ENCODE results near the gene ARMC5.
A peak's percentile ranks its signal among the peaks of the same experiment; 100 is the strongest.

- TF ChIP-seq TCF12 (IDR thresholded peaks at IDR 0.05) = no peak
- TF ChIP-seq RXRA (IDR thresholded peaks at IDR 0.05; ENCODE audit: borderline replicate concordance, low read depth) = no peak
- TF ChIP-seq GABPA (IDR thresholded peaks at IDR 0.05; ENCODE audit: low read depth) = no peak
- no peak for TF ChIP-seq CTCF (IDR thresholded peaks at IDR 0.05)
- no peak for TF ChIP-seq MAX (IDR thresholded peaks at IDR 0.05; ENCODE audit: low read depth)
- no peak for TF ChIP-seq EZH2phosphoT487 (IDR thresholded peaks at IDR 0.05; ENCODE audit: borderline replicate concordance, low read depth)
- TF ChIP-seq GATA2 (CRISPR knock-in tag; IDR thresholded peaks at IDR 0.05) = peak; percentile 58; the same call in 1 of the 2 replicates
- no peak for TF ChIP-seq FOXM1 (IDR thresholded peaks at IDR 0.05; ENCODE audit: low read depth)
- no peak for TF ChIP-seq FOXJ3 (CRISPR knock-in tag; IDR thresholded peaks at IDR 0.05)
- TF ChIP-seq RCOR1 (IDR thresholded peaks at IDR 0.05; ENCODE audit: low read length) = no peak
- TF ChIP-seq SIN3A (IDR thresholded peaks at IDR 0.05; ENCODE audit: borderline replicate concordance, low read depth, low read length) = no peak
- TF ChIP-seq RFX5 (IDR thresholded peaks at IDR 0.05; ENCODE audit: low read length) = no peak
- no peak for TF ChIP-seq RAD21 (IDR thresholded peaks at IDR 0.05; ENCODE audit: low read length)
- TF ChIP-seq POLR2AphosphoS5 (IDR thresholded peaks at IDR 0.05; ENCODE audit: low read depth, low read length) = no peak; the same call in 1 of the 2 replicates
These were observed 14.1 kb downstream of the ARMC5 start for GRCh38 chr16:31473264-31473984.
